Adrenal gland (tissue), 12 donors: ENCODE data around the gene PDE7B. TPM values are rescaled to one million over a fixed set of nuclear protein-coding genes. Genes with fewer than 3 reads are reported as not detected.

Source experiments
- DNase-seq, 7 donors: peaks; one replicate each; pipeline ENCODE4 v3.0.0-alpha.2; 2019 to 2020
- H3K27ac ChIP-seq, 5 donors: fragments of 200-600 bp; sonication (generic) in 4 of 5; 1 replicate in 3 of 5; 2 replicates in 2 of 5; pipeline versions ENCODE4 v1.5.1 to v1.8.0; 2016 to 2020; ENCODE audit warnings: mild to moderate bottlenecking in 1 of 5
- H3K27me3 ChIP-seq: fragments of 200-600 bp; 2 replicates; pipeline ENCODE4 v1.8.0; 2021
- H3K36me3 ChIP-seq, 2 donors: fragments of 200-600 bp; replicated peaks in 1 of 2; 1 replicate in 1 of 2; 2 replicates in 1 of 2; pipeline versions ENCODE4 v1.5.1 to v1.8.0; 2018 to 2022
- H3K4me1 ChIP-seq, 2 donors: fragments of 200-600 bp; replicated peaks in 1 of 2; 1 replicate in 1 of 2; 2 replicates in 1 of 2; pipeline versions ENCODE4 v1.5.1 to v1.8.0; 2018 to 2021
- H3K4me3 ChIP-seq, 4 donors: fragments of 200-600 bp; sonication (generic) in 3 of 4; one replicate each; pipeline ENCODE4 v1.5.1; 2016 to 2018
- H3K9me3 ChIP-seq, 3 donors: fragments of 200-600 bp; sonication (generic) in 1 of 3; replicated peaks in 1 of 3; 1 replicate in 2 of 3; 2 replicates in 1 of 3; pipeline versions ENCODE4 v1.5.1 to v1.8.0; 2016 to 2021
- CTCF ChIP-seq, 6 experiments: fragments of 450-650 bp in 4 of 6; fragments of 200-600 bp in 2 of 6; sonication (generic) in 1 of 6; IDR thresholded peaks; 1 replicate in 5 of 6; 2 replicates in 1 of 6; pipeline versions ENCODE4 v1.5.1 to v1.8.0; 2016 to 2021; ENCODE audit warnings: antibody characterized with exemption in 6 of 6, mild to moderate bottlenecking in 2 of 6, moderate library complexity in 1 of 6
- POLR2A ChIP-seq, 2 donors: fragments of 450-650 bp; IDR thresholded peaks; one replicate each; pipeline ENCODE4 v1.6.1; 2017; ENCODE audit warnings: antibody characterized with exemption in 2 of 2, mild to moderate bottlenecking in 2 of 2, moderate library complexity in 1 of 2
- WGBS, 4 donors: extraction: QIAGEN DNeasy Blood & Tissue Kit in 2 of 4; methylation state at CpG; one replicate each; pipeline versions ENCODE4 v1.1.5 to v1.1.7; 2013 to 2017; 5-methylcytosine and 5-hydroxymethylcytosine counted together
- intact Hi-C, 2 donors: fragments of 100-400 bp; cut with DNase I; formaldehyde crosslinking; loops; one replicate each; pipeline versions ENCODE4 v1.14.1 to v1.15.0; 2022 to 2023
- polyA plus RNA-seq, 3 donors: library from polyadenylated mRNA; stranded (reverse); fragments of 200-250 nt in 2 of 3; fragments of 350-450 nt in 1 of 3; fragmentation: Illumina TruSeq in 1 of 3; extraction: RNeasy Lipid Tissue Mini Kit (QIAGEN cat#74804) in 1 of 3; gene quantifications; one replicate each; pipeline ENCODE4 v1.2.3, GENCODE V29; 2013 to 2014
- total RNA-seq, 9 donors: library from RNA; depleted of rRNA in 4 of 9; stranded (reverse); fragments of >200 nt in 4 of 9; fragments of 120-200 nt in 1 of 9; fragmentation: NEBNext Ultra II Directional in 1 of 9; extraction: Animal tissue kit (Norgen Biotek cat#: 25700) in 1 of 9; gene quantifications; one replicate each; pipeline versions ENCODE4 v1.1.0 to v1.2.4, GENCODE V29; 2013 to 2023
- donor health status: healthy with polysubstance abuse.
- donor health status: Bipolar disorder and iron deficiency.
- donor health status: DM: yes; HTN: yes; CAD: no.
- donor health status: DM: no; HTN: no; CAD: no.
- donor health status: DM: no; HTN: no; CAD: no.
- donor health status: DM: yes; HTN: yes; CAD: no.

PDE7B gene
- total and polyA plus RNA-seq, 12 donors = 1.3 to 11.5 (median 5.2) TPM

- intact Hi-C loops = no loop called here
- TF ChIP-seq POLR2A (IDR thresholded peaks at IDR 0.05) = no peak
- no peak for TF ChIP-seq CTCF (IDR thresholded peaks at IDR 0.05)
- no peak overlapping the region for H3K27ac ChIP-seq
- no peaks in the 10 kb centered on the region for H3K27me3 ChIP-seq
- no peak for DNase-seq
- no peaks in the 10 kb centered on the region for H3K9me3 ChIP-seq
- H3K36me3 ChIP-seq = peaks cover 0 to 6% of the 10 kb centered on the region in 2 donors
- 90 to 97% (median 96%) methylated on average over 4 of the region's 4 CpGs for WGBS, 4 donors
- H3K4me3 ChIP-seq = no peak overlapping the region
- peaks cover 0 to 23% of the 10 kb centered on the region in 2 donors for H3K4me1 ChIP-seq
Measured at GRCh38 chr6:136160250-136160649, 308.7 kb downstream of the PDE7B start.

GRCh38 chr6:136161950-136162349 is 310.4 kb downstream of the PDE7B start:
- WGBS, 4 donors = 63 to 74% (median 72%) methylated on average over 3 of the region's 3 CpGs
- Histone ChIP-seq H3K4me3 (no peak overlapping the region), H3K36me3 (no peaks in the 10 kb centered on the region), H3K27me3 (no peaks in the 10 kb centered on the region), H3K27ac (no peak overlapping the region), H3K4me1 (peaks cover 0 to 23% of the 10 kb centered on the region in 2 donors), H3K9me3 (no peaks in the 10 kb centered on the region)
- no peak for DNase-seq
- intact Hi-C loops = no loop called here
- TF ChIP-seq CTCF (IDR thresholded peaks at IDR 0.05) (no peak), POLR2A (IDR thresholded peaks at IDR 0.05) (no peak)

GRCh38 chr6:136163260-136163659 is 311.8 kb downstream of the PDE7B start:
- H3K4me3 ChIP-seq = no peak overlapping the region
- no peaks in the 10 kb centered on the region for H3K27me3 ChIP-seq
- peaks cover 0 to 16% of the 10 kb centered on the region in 2 donors for H3K4me1 ChIP-seq
- no peak overlapping the region for H3K27ac ChIP-seq
- WGBS, 4 donors = 94 to 100% (median 100%) methylated on average over 2 to 3 of the region's 3 CpGs
- H3K9me3 ChIP-seq = no peaks in the 10 kb centered on the region
- intact Hi-C loops = no loop called here
- DNase-seq = no peak
- no peaks in the 10 kb centered on the region for H3K36me3 ChIP-seq
- no peak for TF ChIP-seq CTCF (IDR thresholded peaks at IDR 0.05)
- TF ChIP-seq POLR2A (IDR thresholded peaks at IDR 0.05) = no peak

- 71 to 93% (median 87%) methylated on average over 1 of the region's 1 CpG for WGBS, 4 donors
- DNase-seq = no peak
- Histone ChIP-seq H3K27me3 (no peaks in the 10 kb centered on the region), H3K4me1 (peaks cover 0 to 5% of the 10 kb centered on the region in 2 donors), H3K9me3 (no peaks in the 10 kb centered on the region), H3K4me3 (no peak overlapping the region), H3K27ac (no peak overlapping the region), H3K36me3 (no peaks in the 10 kb centered on the region)
- TF ChIP-seq CTCF (IDR thresholded peaks at IDR 0.05) (no peak), POLR2A (IDR thresholded peaks at IDR 0.05) (no peak)
- intact Hi-C loops = no loop called here
Measured at GRCh38 chr6:136166815-136167214, 315.3 kb downstream of the PDE7B start.
